Tibial nerve (tissue), 3 donors: ENCODE measurements around the gene ARHGEF26.

Experiments used
- CTCF ChIP-seq, 5 experiments: fragments of 200-600 bp in 3 of 5; fragments of 450-650 bp in 2 of 5; sonication (generic) in 3 of 5; IDR thresholded peaks; one replicate each; pipeline ENCODE4 v1.5.1; 2016 to 2019; ENCODE audit warnings: antibody characterized with exemption in 5 of 5, mild to moderate bottlenecking in 3 of 5, moderate library complexity in 2 of 5
- POLR2A ChIP-seq, 2 donors: fragments of 450-650 bp; IDR thresholded peaks; one replicate each; pipeline ENCODE4 v1.6.1; 2017; ENCODE audit warnings: antibody characterized with exemption in 2 of 2, mild to moderate bottlenecking in 2 of 2, moderate library complexity in 2 of 2

DNA sequence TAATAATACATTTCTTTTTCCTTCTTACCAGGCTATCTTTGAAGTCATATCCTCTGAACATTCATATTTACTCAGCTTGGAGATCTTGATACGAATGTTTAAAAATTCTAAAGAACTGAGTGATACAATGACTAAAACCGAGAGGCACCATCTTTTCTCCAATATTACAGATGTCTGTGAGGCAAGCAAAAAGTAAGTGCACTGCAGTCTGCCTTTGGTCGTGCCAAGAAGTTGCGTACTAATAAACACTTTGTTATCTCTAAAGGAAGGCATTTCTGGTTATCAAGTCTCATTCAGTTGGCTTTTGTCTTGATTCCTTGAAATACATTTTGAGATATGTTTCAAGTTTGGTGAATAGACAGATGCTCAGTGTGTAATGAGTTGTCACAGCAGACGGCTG is 31.6 kb downstream of the ARHGEF26 start:
- TF ChIP-seq CTCF (IDR thresholded peaks at IDR 0.05) (no peak), POLR2A (IDR thresholded peaks at IDR 0.05) (no peak)
